GM12872 (cell line): ENCODE data around the gene KCNJ15.

Experiments used
- TF ChIP-seq, protein P1 (sequence below): IDR thresholded peaks from 3 replicates; pipeline ENCODE4 v1.5.1; 2011; ENCODE audit warnings: low read depth, mild to moderate bottlenecking, low read length, moderate library complexity; ENCODE audit not compliant: insufficient read depth

The KCNJ15 gene

GRCh38 chr21:38325731-38326420 lies 69.1 kb downstream of the KCNJ15 start:
- TF ChIP-seq, protein P1, sequence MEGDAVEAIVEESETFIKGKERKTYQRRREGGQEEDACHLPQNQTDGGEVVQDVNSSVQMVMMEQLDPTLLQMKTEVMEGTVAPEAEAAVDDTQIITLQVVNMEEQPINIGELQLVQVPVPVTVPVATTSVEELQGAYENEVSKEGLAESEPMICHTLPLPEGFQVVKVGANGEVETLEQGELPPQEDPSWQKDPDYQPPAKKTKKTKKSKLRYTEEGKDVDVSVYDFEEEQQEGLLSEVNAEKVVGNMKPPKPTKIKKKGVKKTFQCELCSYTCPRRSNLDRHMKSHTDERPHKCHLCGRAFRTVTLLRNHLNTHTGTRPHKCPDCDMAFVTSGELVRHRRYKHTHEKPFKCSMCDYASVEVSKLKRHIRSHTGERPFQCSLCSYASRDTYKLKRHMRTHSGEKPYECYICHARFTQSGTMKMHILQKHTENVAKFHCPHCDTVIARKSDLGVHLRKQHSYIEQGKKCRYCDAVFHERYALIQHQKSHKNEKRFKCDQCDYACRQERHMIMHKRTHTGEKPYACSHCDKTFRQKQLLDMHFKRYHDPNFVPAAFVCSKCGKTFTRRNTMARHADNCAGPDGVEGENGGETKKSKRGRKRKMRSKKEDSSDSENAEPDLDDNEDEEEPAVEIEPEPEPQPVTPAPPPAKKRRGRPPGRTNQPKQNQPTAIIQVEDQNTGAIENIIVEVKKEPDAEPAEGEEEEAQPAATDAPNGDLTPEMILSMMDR: no peak

DNA sequence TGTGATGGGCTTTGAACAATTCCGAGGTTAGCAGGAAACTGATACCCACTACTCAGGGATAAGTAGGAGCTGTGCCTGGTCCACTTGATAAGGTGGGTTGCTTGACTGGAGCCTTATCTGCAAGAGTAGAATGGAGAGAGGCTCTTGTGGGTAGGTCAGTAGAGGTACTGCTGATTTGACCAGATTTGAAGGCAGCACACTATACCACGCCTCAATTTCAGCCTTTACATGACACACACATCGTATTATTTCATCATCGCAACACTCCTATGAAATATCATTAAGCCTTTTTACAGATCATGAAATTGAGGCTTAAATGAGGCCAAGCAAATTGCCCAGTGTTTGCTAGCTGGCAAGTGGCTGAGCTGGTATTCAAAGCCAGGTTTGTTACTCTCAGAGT lies 69.6 kb downstream of the KCNJ15 start:
- TF ChIP-seq, protein P1: no peak

GRCh38 chr21:38326899-38327298 lies 70.1 kb downstream of the KCNJ15 start:
- TF ChIP-seq, protein P1: no peak

- TF ChIP-seq, protein P1: no peak
Measured at GRCh38 chr21:38327984-38328383, 71.2 kb downstream of the KCNJ15 start.

DNA sequence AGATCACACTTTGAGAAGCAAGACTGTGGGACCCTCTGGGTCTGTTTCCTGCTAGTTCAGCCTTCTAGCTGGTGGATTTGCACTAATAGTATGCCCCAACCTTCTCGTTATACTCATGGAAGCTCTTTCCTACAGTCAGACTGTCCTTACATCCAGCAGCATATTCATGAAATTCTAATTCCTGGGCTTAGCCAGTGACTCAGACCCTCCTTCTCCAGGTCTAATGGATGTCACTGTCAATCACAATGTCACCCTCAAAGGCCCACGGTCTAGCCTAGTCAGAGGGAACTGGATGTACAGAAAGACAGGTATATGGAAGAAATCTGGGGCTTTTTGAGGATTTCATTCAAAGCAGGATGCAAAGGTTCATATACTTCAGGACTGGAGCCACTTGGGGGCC lies 72.4 kb downstream of the KCNJ15 start:
- TF ChIP-seq, protein P1: no peak

GRCh38 chr21:38330666-38331065 lies 73.9 kb downstream of the KCNJ15 start:
- TF ChIP-seq, protein P1: no peak

DNA sequence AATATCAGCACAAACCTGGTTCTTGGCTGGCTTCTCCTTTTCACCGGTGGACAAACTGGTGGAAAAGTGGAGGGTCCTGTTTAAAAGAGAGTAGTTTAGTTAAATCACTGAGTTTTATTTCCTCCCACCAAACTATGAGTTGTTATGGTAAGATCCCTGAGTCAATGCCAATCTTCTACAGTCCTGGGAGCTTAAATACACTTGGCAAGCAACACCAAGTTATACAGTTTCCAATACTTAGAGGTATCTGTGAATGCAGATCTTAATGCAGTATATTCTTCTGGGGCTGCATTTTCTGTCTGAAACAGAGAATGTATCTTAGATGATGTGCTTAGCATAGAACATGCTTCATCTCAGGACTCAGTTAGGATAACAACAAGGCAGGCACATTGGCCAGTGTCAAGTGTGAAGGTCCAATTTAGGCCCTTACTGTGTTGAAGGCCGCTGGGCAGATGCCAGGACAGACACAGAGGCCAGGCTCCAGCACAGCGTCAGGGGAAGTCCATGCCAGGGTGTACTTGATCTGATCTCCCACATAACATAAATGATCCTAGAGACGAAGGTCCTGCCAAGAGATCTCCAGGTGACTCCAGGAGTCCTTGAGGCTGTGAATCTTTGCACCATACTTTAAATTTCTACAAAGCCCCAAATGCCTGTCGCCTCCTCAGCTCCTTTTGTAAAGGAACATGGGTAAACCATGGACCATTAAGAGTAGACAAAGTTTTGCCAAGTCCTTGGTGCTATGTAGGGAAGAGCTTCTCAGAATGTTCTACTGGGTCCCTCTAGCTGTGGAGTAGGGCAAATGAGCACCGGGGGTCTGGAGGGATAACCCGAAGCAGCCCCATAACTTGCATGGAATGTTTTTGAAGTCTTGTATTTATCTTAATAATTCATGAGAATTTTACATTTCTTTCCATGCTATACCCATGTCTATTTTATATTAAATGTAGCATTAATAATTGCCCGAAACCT lies 76.8 kb downstream of the KCNJ15 start:
- TF ChIP-seq, protein P1: peak; percentile 34; the same call in 2 of the 3 replicates
